Tongue (tissue), 2 donors: Measurements from ENCODE around the gene PBX3. TPM values are rescaled to one million over a fixed set of nuclear protein-coding genes. Genes with fewer than 3 reads are reported as not detected.

ENCODE experiments used
- DNase-seq: peaks from one replicate; pipeline ENCODE4 v3.0.0-alpha.2; 2015
- total RNA-seq: library from RNA; depleted of rRNA; stranded (reverse); fragments of >200 nt; gene quantifications from one replicate; pipeline ENCODE4 v1.2.3, GENCODE V29; 2014

PBX3 gene
- 33.1 TPM for total RNA-seq

GRCh38 chr9:125747053-125747764 is at the start of gene PBX3:
Gene PBX3, plus strand, starts transcription at chr9:125747373.
- DNase-seq = peak; percentile 77

- no peak for DNase-seq
These were observed 47.3 kb upstream of the PBX3 start for GRCh38 chr9:125699870-125700269.

- DNase-seq = no peak
These were observed 46.4 kb upstream of the PBX3 start for GRCh38 chr9:125700791-125701190.

GRCh38 chr9:125701351-125701750 is 45.8 kb upstream of the PBX3 start:
- DNase-seq = no peak

- no peak for DNase-seq
These were observed 43.5 kb upstream of the PBX3 start for GRCh38 chr9:125703662-125704061.

- DNase-seq = no peak
These were observed 41.3 kb upstream of the PBX3 start for GRCh38 chr9:125705893-125706292.

GRCh38 chr9:125706651-125707471 is 40.3 kb upstream of the PBX3 start, which contains the start of gene MAPKAP1:
Gene MAPKAP1, minus strand, starts transcription at chr9:125707208. Its CDS starts 34,634 bp downstream, at chr9:125672574.
- peak; percentile 98 for DNase-seq

- no peak for DNase-seq
These were observed 39.7 kb upstream of the PBX3 start for GRCh38 chr9:125707472-125707804.

- no peak for DNase-seq
These were observed 20.6 kb upstream of the PBX3 start for GRCh38 chr9:125726456-125727132.

- DNase-seq = no peak
These were observed 17.0 kb upstream of the PBX3 start for GRCh38 chr9:125730168-125730567.

GRCh38 chr9:125732562-125732961 is 14.6 kb upstream of the PBX3 start:
- no peak for DNase-seq

GRCh38 chr9:125739436-125739835 is 7.7 kb upstream of the PBX3 start:
- DNase-seq = no peak

- DNase-seq = no peak
These were observed 4.5 kb upstream of the PBX3 start for GRCh38 chr9:125742657-125743056.

GRCh38 chr9:125743682-125744428 is 3.3 kb upstream of the PBX3 start:
- DNase-seq = no peak

GRCh38 chr9:125744616-125745015 is 2.6 kb upstream of the PBX3 start:
- peak; percentile 28 for DNase-seq

- DNase-seq = peak; percentile 73
These were observed 2.2 kb upstream of the PBX3 start for GRCh38 chr9:125745018-125745417.

GRCh38 chr9:125745682-125746016 is 1.5 kb upstream of the PBX3 start:
- no peak for DNase-seq

- DNase-seq = peak; percentile 96
These were observed 978 bp upstream of the PBX3 start for GRCh38 chr9:125746017-125746773.

GRCh38 chr9:125746774-125747052 is 460 bp upstream of the PBX3 start:
- DNase-seq = no peak

GRCh38 chr9:125747765-125748445 is 732 bp downstream of the PBX3 start:
- peak; percentile 32 for DNase-seq

- no peak for DNase-seq
These were observed 1.4 kb downstream of the PBX3 start for GRCh38 chr9:125748446-125749099.
